ENCODE results near the gene IGSF3. TPM values are rescaled to one million over a fixed set of nuclear protein-coding genes. Genes with fewer than 3 reads are reported as not detected.

Gene IGSF3
- total and polyA plus RNA-seq, 2 of the 8 experiments (the other 6 are each of a cell fraction or from before 2014, with no cell fraction given): 30.0 to 32.2 TPM

DNA sequence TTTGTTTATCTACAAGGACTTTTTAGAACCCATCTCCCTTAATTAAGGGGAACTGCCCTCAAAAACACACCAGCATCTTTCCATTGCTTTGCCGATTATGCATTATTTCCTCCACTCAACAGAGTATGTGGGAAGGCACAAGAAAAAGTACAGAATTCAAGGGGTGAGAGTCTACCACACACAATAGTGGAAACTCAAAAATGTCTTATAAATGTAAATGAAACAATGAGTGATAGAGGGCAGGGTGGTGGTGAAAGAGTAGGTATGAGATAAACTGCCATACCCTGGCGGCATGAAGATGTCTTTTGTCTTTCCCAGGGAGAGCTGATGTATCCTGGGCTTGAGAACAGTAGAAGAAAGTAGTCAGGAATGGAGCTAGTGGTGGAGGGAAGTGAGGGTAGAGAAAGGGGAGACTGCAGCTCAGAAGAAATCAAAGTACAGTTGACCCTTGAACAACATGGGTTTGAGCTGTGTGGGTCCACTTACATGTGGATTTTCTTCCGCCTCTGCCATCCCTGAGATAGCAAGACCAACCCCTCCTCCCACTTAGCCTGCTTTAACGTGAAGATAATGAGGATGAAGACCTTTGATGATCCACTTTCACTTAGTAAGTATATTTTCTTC lies 121.1 kb downstream of the IGSF3 start:
- Histone ChIP-seq H2BK5ac (ENCODE audit: low read depth, low read length) (no peak overlapping the region), H3K4ac (replicated peaks; ENCODE audit: insufficient read length, low read depth, low read length) (no peak overlapping the region), H2BK15ac (ENCODE audit: low read length) (no peak overlapping the region), H2BK12ac (ENCODE audit: low read depth, low read length) (no peak overlapping the region), H3K27ac (ENCODE audit: low read depth, low read length) (no peak overlapping the region), H3K23ac (ENCODE audit: insufficient read length) (no peak overlapping the region), H4K5ac (ENCODE audit: insufficient read length, low read depth, low read length) (no peak overlapping the region), H3K36me3 (ENCODE audit: control insufficient read depth in 2 of 4, insufficient read depth in 4 of 4, low read length in 3 of 4) (no peaks in the 10 kb centered on the region), H2AFZ (ENCODE audit: low read length) (no peak overlapping the region), H3K18ac (ENCODE audit: extremely low read depth, low read length) (no peak overlapping the region), H3K4me2 (ENCODE audit: insufficient read depth in 1 of 2, low read depth in 2 of 2, low read length in 2 of 2) (no peak overlapping the region), H3K79me2 (ENCODE audit: control insufficient read depth in 1 of 2, insufficient read depth in 2 of 2, low read length in 2 of 2) (no peaks in the 10 kb centered on the region), H3K9ac (replicated peaks in 1 of 4; ENCODE audit: extremely low read depth in 1 of 4, low read depth in 3 of 4, low read length in 3 of 4) (no peak overlapping the region; a peak in 1 of 7 replicates), H4K91ac (replicated peaks; ENCODE audit: insufficient read length, low read length) (no peak overlapping the region), H3K23me2 (ENCODE audit: low read depth, low read length) (no peaks in the 10 kb centered on the region), H3K56ac (replicated peaks; ENCODE audit: insufficient read length, low read depth, low read length) (no peak overlapping the region), H3K79me1 (ENCODE audit: low read depth, low read length) (no peaks in the 10 kb centered on the region), H2BK20ac (ENCODE audit: low read length) (no peak overlapping the region), H3K9me3 (ENCODE audit: insufficient read depth in 2 of 2, low read depth in 1 of 2, low read length in 1 of 2) (no peaks in the 10 kb centered on the region), H3K4me1 (replicated peaks in 1 of 4; ENCODE audit: control insufficient read depth in 3 of 4, insufficient read depth in 4 of 4, low read length in 3 of 4) (no peaks in the 10 kb centered on the region), H3K4me3 (ENCODE audit: extremely low read depth in 1 of 4, insufficient read depth in 2 of 4, low read depth in 3 of 4, low read length in 4 of 4) (no peak overlapping the region), H3K14ac (ENCODE audit: insufficient read length) (no peak overlapping the region), H2BK120ac (replicated peaks; ENCODE audit: low read depth, low read length) (no peak overlapping the region), H2AK5ac (ENCODE audit: low read depth, low read length) (no peak overlapping the region), H4K8ac (ENCODE audit: extremely low read depth, insufficient read depth, low read length) (no peak overlapping the region), H3K27me3 (replicated peaks in 1 of 4; ENCODE audit: control insufficient read depth in 3 of 4, extremely low read depth in 1 of 4, insufficient read depth in 3 of 4, low read length in 3 of 4) (no peaks in the 10 kb centered on the region), H4K20me1 (replicated peaks in 1 of 2; ENCODE audit: control insufficient read depth in 1 of 2, insufficient read depth in 2 of 2, low read length in 2 of 2) (peaks cover 0 to 1% of the 10 kb centered on the region in 2 experiments)
- ChIA-PET CTCF (ENCODE audit: partially characterized antibody) (interaction anchor here (0.9 kb wide), 1 partner anchor 11 kb away, joined by 3 read pairs; no protein-coding TSS in a partner anchor), POLR2A (ENCODE audit: partially characterized antibody) (no interaction called here)
- no peak for DNase-seq (ENCODE audit: low read depth in 1 of 2, low spot score in 2 of 2)
- 92% methylated on average over 4 of the region's 4 CpGs; no CpG with 5 or more reads in 1 of the 2 experiments for WGBS, 2 experiments (ENCODE audit: extremely low coverage in 1 of 2, insufficient coverage in 1 of 2, insufficient read length in 1 of 2, insufficient replicate concordance in 2 of 2, low coverage in 1 of 2, low lambda C conversion rate in 2 of 2, missing lambda C conversion rate in 1 of 2)
- TF ChIP-seq POLR2A (IDR thresholded peaks at IDR 0.05; ENCODE audit: control extremely low read depth in 1 of 2, low read depth in 2 of 2, low read length in 2 of 2) (no peak), JUND (IDR thresholded peaks at IDR 0.05; ENCODE audit: low read length) (no peak), RXRA (IDR thresholded peaks at IDR 0.05; ENCODE audit: insufficient read depth, low read depth, low read length) (no peak), SAP30 (IDR thresholded peaks at IDR 0.05; ENCODE audit: insufficient read depth, insufficient replicate concordance, low read length) (no peak), SP4 (IDR thresholded peaks at IDR 0.05; ENCODE audit: low read length) (no peak), CBX5 (IDR thresholded peaks at IDR 0.05; ENCODE audit: low read depth, low read length) (no peak), NRF1 (IDR thresholded peaks at IDR 0.05; ENCODE audit: low read depth, low read length) (no peak), RFX5 (IDR thresholded peaks at IDR 0.05; ENCODE audit: borderline replicate concordance, low read depth, low read length) (no peak)
- TF ChIP-seq, protein P1, sequence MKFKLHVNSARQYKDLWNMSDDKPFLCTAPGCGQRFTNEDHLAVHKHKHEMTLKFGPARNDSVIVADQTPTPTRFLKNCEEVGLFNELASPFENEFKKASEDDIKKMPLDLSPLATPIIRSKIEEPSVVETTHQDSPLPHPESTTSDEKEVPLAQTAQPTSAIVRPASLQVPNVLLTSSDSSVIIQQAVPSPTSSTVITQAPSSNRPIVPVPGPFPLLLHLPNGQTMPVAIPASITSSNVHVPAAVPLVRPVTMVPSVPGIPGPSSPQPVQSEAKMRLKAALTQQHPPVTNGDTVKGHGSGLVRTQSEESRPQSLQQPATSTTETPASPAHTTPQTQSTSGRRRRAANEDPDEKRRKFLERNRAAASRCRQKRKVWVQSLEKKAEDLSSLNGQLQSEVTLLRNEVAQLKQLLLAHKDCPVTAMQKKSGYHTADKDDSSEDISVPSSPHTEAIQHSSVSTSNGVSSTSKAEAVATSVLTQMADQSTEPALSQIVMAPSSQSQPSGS (IDR thresholded peaks at IDR 0.05; ENCODE audit: low read length): no peak
- TF ChIP-seq, protein P2, sequence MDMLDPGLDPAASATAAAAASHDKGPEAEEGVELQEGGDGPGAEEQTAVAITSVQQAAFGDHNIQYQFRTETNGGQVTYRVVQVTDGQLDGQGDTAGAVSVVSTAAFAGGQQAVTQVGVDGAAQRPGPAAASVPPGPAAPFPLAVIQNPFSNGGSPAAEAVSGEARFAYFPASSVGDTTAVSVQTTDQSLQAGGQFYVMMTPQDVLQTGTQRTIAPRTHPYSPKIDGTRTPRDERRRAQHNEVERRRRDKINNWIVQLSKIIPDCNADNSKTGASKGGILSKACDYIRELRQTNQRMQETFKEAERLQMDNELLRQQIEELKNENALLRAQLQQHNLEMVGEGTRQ (IDR thresholded peaks at IDR 0.05; ENCODE audit: low read length): no peak
- no peak for FAIRE-seq

Measured in H1 (cell line).